K562 (cell line): ENCODE results near the gene TBX10. TPM values are rescaled to one million over a fixed set of nuclear protein-coding genes. Genes with fewer than 3 reads are reported as not detected.
"Not testable (repeated sequence)": the region's sequence is repeated elsewhere in the genome, so short reads cannot be mapped to it uniquely, and the experiment has no call there.

Experiments
- ATAC-seq: fragments of 200-7000 bp; cut with Tn5 transposase; 3 replicates; pipeline ENCODE4 v1.9.1; 2020; ENCODE audit warnings: moderate library complexity
- BruUV-seq: library from RNA; stranded (reverse); fragments of 400-500 nt; replicated peaks from 2 replicates; lab custom pipeline; 2021; lab: Mats Ljungman, UMichigan
- CTCF ChIA-PET: fragments of 300-600 bp; formaldehyde crosslinking; extraction: SDS; loops from one replicate; lab custom pipeline; 2021; ENCODE audit warnings: low intra/inter-chr PET ratio; lab: Yijun Ruan, JAX
- POLR2A ChIA-PET: fragments of 300-600, 350-650 bp; sonication (Branson Sonifier 250); formaldehyde crosslinking; extraction: SDS; loops from one replicate; lab custom pipeline; 2021; ENCODE audit warnings: antibody characterized with exemption, inconsistent platforms; lab: Yijun Ruan, JAX
- DNase-seq, 4 experiments: peaks; one replicate each; pipeline versions ENCODE4 v3.0.0 to v3.0.0-alpha.2; 2011 to 2018; ENCODE audit warnings: low spot score in 3 of 4, mixed read lengths in 3 of 4; ENCODE audit errors: extremely low read depth in 1 of 4
- FAIRE-seq: peaks from 2 replicates; lab custom pipeline; 2011; peaks lifted over from hg19 to GRCh38; lab: Jason Lieb, UNC
- H2AFZ ChIP-seq: 2 replicates; pipeline ENCODE4 v1.6.0; 2011; ENCODE audit warnings: low read depth, low read length, control low read depth, inconsistent platforms
- H3K27ac ChIP-seq: fragments of 200-600 bp; 3 replicates; pipeline ENCODE4 v1.8.0; 2011; ENCODE audit warnings: low read depth, mild to moderate bottlenecking, control low read depth, inconsistent platforms, low read length, moderate library complexity, mixed read lengths; ENCODE audit errors: extremely low read depth
- H3K27me3 ChIP-seq, 2 experiments: fragments of 300-600 bp in 1 of 2; 2 replicates in 1 of 2; 3 replicates in 1 of 2; pipeline versions ENCODE4 v1.6.0 to v1.8.0; 2011; ENCODE audit warnings: inconsistent platforms in 2 of 2, low read length in 2 of 2, mild to moderate bottlenecking in 1 of 2, mixed read lengths in 1 of 2, moderate library complexity in 1 of 2; ENCODE audit not compliant: control insufficient read depth in 2 of 2, insufficient read depth in 2 of 2
- H3K36me3 ChIP-seq: fragments of 300-600 bp; 3 replicates; pipeline ENCODE4 v1.8.0; 2011; ENCODE audit warnings: mild to moderate bottlenecking, low read length, inconsistent platforms; ENCODE audit not compliant: control insufficient read depth, insufficient read depth
- H3K4me1 ChIP-seq, 2 experiments: fragments of 200-600 bp in 1 of 2; replicated peaks in 1 of 2; 2 replicates in 1 of 2; 3 replicates in 1 of 2; pipeline versions ENCODE4 v1.5.1 to v1.8.0; 2011; ENCODE audit warnings: inconsistent platforms in 2 of 2, low read length in 2 of 2, mild to moderate bottlenecking in 1 of 2, mixed read lengths in 1 of 2, moderate library complexity in 1 of 2; ENCODE audit not compliant: control insufficient read depth in 2 of 2, insufficient read depth in 2 of 2
- H3K4me2 ChIP-seq: 2 replicates; pipeline ENCODE4 v1.6.1; 2011; ENCODE audit warnings: low read length, control low read depth, inconsistent platforms, mixed read lengths; ENCODE audit not compliant: insufficient read depth
- H3K4me3 ChIP-seq: fragments of 200-600 bp; sonication (generic), shearing (Covaris generic); 2 replicates; pipeline ENCODE4 v1.5.1; 2016; ENCODE audit warnings: control low read depth, inconsistent platforms
- H3K79me2 ChIP-seq: fragments of 200-600 bp; 3 replicates; pipeline ENCODE4 v1.8.0; 2011; ENCODE audit warnings: low read length, inconsistent platforms; ENCODE audit not compliant: control insufficient read depth, insufficient read depth
- H3K9ac ChIP-seq, 2 experiments: 2 replicates each; pipeline versions ENCODE4 v1.6.0 to v1.6.1; 2011; ENCODE audit warnings: low read depth in 2 of 2, low read length in 2 of 2, control low read depth in 1 of 2, inconsistent platforms in 1 of 2, mild to moderate bottlenecking in 1 of 2, mixed read lengths in 1 of 2; ENCODE audit not compliant: insufficient read depth in 1 of 2
- H3K9me1 ChIP-seq: one replicate; pipeline ENCODE4 v1.6.0; 2011; ENCODE audit warnings: inconsistent platforms, mild to moderate bottlenecking, low read length, moderate library complexity; ENCODE audit not compliant: control insufficient read depth, insufficient read depth
- H3K9me3 ChIP-seq: replicated peaks from 2 replicates; pipeline ENCODE4 v1.5.1; 2011; ENCODE audit warnings: low read depth, low read length, inconsistent platforms; ENCODE audit not compliant: control insufficient read depth, insufficient read depth
- H4K20me1 ChIP-seq: replicated peaks from 2 replicates; pipeline ENCODE4 v1.6.1; 2011; ENCODE audit warnings: low read length, inconsistent platforms, mixed read lengths; ENCODE audit not compliant: control insufficient read depth, insufficient read depth
- BRF1 ChIP-seq: IDR thresholded peaks from 3 replicates; pipeline ENCODE4 v1.6.1; 2011; ENCODE audit warnings: borderline replicate concordance, mild to moderate bottlenecking; ENCODE audit not compliant: insufficient read length; ENCODE audit errors: extremely low read depth
- POLR2G ChIP-seq: fragments of 200-400 bp; formaldehyde crosslinking; IDR thresholded peaks from 2 replicates; pipeline ENCODE4 v1.6.1; 2017; ENCODE audit warnings: low read depth, mild to moderate bottlenecking, antibody characterized with exemption, low read length, moderate library complexity
- WGBS: fragments of 100-300 bp; shearing (Covaris generic); methylation state at CpG from one replicate; pipeline ENCODE4 v1.1.6; 2016; ENCODE audit warnings: low coverage, mixed read lengths; ENCODE audit not compliant: insufficient coverage; ENCODE audit errors: missing lambda C conversion rate; 5-methylcytosine and 5-hydroxymethylcytosine counted together
- in situ Hi-C: fragments of 300-500 bp; cut with MboI; formaldehyde crosslinking; loops from 4 replicates; pipeline ENCODE4 v1.15.0; 2018; ENCODE audit warnings: inconsistent platforms, mixed read lengths
- intact Hi-C: fragments of 100-400 bp; cut with micrococcal nuclease; formaldehyde crosslinking; loops from 2 replicates; pipeline ENCODE4 v1.14.2; 2022
- polyA plus RNA-seq, 8 experiments: library from polyadenylated mRNA; depleted of rRNA in 4 of 8; stranded (reverse) in 5 of 8; unstranded in 3 of 8; fragments of >200 nt; fragmentation: Nextera tagmentation in 2 of 8; fragmentation: Illumina TruSeq in 1 of 8; extraction: Ambion mirVana in 2 of 8; extraction: Trizol in 1 of 8; gene quantifications; 2 replicates each; pipeline versions ENCODE4 v1.2.1 to v1.2.3, GENCODE V29; 2011 to 2014; ENCODE audit warnings: inconsistent platforms in 1 of 8, missing spikeins in 1 of 8
- total RNA-seq, 7 experiments: library from RNA; depleted of rRNA in 6 of 7; stranded (reverse); fragments of >200 nt in 6 of 7; fragmentation: Illumina TruSeq in 2 of 7; extraction: Trizol in 2 of 7; gene quantifications; 2 replicates each; pipeline versions ENCODE4 v1.2.1 to v1.2.3, GENCODE V29; 2011 to 2021; ENCODE audit warnings: low replicate concordance in 1 of 7

The TBX10 gene
- total and polyA plus RNA-seq, 9 of the 15 experiments (the other 6 are each of a cell fraction or from before 2014, with no cell fraction given), result not detected

GRCh38 chr11:67638535-67639437, 777 bp downstream of the TBX10 start:
- no peak overlapping the region for H2AFZ ChIP-seq
- no peaks in the 10 kb centered on the region for H3K9me1 ChIP-seq
- peak overlapping the region in 1 of 2 experiments; percentile 73; a peak in 2 of 4 replicates for H3K9ac ChIP-seq
- no peak overlapping the region for H3K4me2 ChIP-seq
- H4K20me1 ChIP-seq, result no peaks in the 10 kb centered on the region
- intact Hi-C loops, result no loop called here
- WGBS, result 37% methylated on average over 22 of the region's 24 CpGs
- in situ Hi-C loops, result no loop called here
- no peak overlapping the region for H3K4me3 ChIP-seq
- peak; percentile 23; the same call in 1 of the 2 replicates for TF ChIP-seq POLR2G
- no peak for TF ChIP-seq BRF1
- TF ChIP-seq, all 486 proteins: peak for 1
- no peak overlapping the region for H3K27ac ChIP-seq
- CTCF ChIA-PET, result no interaction called here
- BruUV-seq, result no TSS peak
- H3K4me1 ChIP-seq, result peaks cover 0 to 41% of the 10 kb centered on the region in 2 experiments; a peak in 3 of 5 replicates
- no peak for FAIRE-seq
- H3K27me3 ChIP-seq, result peaks cover 0 to 19% of the 10 kb centered on the region in 2 experiments; a peak in 2 of 5 replicates
- H3K36me3 ChIP-seq, result no peaks in the 10 kb centered on the region
- POLR2A ChIA-PET, result interaction anchor here (0.6 to 1.2 kb wide), 3 partner anchors 10 to 259 kb away, joined by 3 read pairs; no protein-coding TSS in a partner anchor
- no peak for DNase-seq
- H3K79me2 ChIP-seq, result no peaks in the 10 kb centered on the region
- ATAC-seq, result no peak
- no peaks in the 10 kb centered on the region for H3K9me3 ChIP-seq

DNA sequence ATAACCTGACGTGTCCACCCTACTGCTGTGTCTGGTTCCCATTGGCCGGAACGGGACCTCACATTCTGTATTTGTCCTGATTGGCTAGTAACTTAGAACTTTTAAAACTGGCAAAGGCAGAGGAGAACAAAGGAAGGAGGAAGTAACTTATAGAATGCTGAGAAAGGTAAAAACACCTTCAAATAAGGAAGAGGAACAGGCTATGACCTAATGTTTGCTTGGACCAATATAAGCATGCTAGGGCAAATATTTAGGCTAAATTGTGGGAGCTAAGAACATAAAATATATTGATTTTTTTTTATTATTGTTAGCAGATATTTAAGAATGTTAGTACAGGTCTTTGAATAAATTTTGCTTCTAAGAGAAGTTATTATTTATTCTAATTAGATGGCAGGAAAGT, 2.1 kb downstream of the TBX10 start:
- Histone ChIP-seq H3K27me3 (peaks cover 0 to 19% of the 10 kb centered on the region in 2 experiments; a peak in 2 of 5 replicates), H3K4me1 (peaks cover 0 to 51% of the 10 kb centered on the region in 2 experiments; a peak in 3 of 5 replicates)
- ATAC-seq, DNase-seq, CTCF ChIA-PET, H3K4me2 ChIP-seq, H3K9me3 ChIP-seq, H3K36me3 ChIP-seq, H3K9me1 ChIP-seq, in situ Hi-C loops, BruUV-seq, H3K27ac ChIP-seq, H3K9ac ChIP-seq, intact Hi-C loops, H4K20me1 ChIP-seq, H2AFZ ChIP-seq, FAIRE-seq, H3K79me2 ChIP-seq, H3K4me3 ChIP-seq: not testable (repeated sequence)
- POLR2A ChIA-PET, result interaction anchor here (1.2 kb wide), 1 partner anchor 12 kb away, joined by 3 read pairs; no protein-coding TSS in a partner anchor
- 38% methylated on average over 2 of the region's 3 CpGs for WGBS
